GM21381 (cell line): ENCODE measurements around the gene ADCY4.
A peak's percentile ranks its signal among the peaks of the same experiment; 100 is the strongest.

Experiments
- ATAC-seq: cut with Tn5 transposase; IDR thresholded peaks from one replicate; pipeline ENCODE4 v1.9.1; 2021; ENCODE audit warnings: mild to moderate bottlenecking, moderate library complexity; ENCODE audit not compliant: unreplicated experiment

ADCY4 gene

DNA sequence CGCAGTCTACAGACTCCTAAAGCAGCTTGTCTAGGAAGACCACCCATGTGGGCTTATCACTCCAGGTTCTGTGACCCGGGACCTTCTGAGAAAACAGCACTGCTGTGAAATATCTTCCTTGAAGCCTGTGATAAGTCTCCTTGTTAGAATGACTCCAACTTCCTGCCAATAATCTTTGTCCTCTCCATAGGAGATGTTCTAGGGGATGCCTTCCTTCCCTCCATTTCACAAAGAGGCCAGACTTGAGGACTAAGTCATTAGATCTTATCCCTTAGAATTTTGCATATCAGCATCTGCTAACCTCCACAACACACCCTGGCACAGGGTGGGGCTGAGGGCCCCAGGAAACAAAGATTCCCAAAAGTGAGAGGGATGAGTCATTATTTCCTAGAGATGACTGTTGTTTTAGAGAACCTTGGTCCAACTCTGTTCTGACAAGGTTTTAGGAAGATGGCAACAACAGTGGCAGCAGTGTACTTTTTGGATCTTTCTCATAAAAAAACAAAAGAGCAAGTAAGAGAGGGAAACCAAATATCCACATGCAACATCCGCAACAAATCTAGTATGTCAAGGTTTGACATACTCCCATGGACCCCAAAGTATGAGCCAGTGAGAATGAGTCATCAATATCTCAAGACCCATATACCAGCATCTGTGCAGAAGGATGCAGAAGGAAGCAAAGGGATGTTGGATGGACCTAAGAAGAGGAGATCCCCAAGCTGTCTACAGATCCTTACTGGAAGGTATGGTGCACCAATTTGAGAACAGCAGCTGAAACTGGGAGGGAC is 17.5 kb downstream of the ADCY4 start:
- no peak for ATAC-seq

DNA sequence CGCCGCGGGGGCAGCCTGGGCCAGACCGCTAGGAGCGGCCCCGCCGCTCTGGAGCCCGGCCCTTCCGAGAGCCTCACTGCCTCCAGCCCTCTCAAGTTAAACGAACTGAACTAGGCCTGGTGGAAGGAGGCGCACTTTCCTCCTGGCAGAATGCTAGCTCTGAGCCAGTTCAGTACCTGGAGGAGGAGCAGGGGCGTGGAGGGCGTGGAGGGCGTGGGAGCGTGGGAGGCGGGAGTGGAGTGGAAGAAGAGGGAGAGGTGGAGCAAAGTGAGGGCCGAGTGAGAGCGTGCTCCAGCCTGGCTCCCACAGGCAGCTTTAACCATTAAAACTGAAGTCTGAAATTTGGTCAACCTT is 18.3 kb downstream of the ADCY4 start:
- ATAC-seq, result no peak

DNA sequence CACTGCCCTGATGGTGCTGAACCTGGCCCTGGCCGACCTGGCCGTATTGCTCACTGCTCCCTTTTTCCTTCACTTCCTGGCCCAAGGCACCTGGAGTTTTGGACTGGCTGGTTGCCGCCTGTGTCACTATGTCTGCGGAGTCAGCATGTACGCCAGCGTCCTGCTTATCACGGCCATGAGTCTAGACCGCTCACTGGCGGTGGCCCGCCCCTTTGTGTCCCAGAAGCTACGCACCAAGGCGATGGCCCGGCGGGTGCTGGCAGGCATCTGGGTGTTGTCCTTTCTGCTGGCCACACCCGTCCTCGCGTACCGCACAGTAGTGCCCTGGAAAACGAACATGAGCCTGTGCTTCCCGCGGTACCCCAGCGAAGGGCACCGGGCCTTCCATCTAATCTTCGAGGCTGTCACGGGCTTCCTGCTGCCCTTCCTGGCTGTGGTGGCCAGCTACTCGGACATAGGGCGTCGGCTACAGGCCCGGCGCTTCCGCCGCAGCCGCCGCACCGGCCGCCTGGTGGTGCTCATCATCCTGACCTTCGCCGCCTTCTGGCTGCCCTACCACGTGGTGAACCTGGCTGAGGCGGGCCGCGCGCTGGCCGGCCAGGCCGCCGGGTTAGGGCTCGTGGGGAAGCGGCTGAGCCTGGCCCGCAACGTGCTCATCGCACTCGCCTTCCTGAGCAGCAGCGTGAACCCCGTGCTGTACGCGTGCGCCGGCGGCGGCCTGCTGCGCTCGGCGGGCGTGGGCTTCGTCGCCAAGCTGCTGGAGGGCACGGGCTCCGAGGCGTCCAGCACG is 18.9 kb downstream of the ADCY4 start:
- ATAC-seq, result no peak

DNA sequence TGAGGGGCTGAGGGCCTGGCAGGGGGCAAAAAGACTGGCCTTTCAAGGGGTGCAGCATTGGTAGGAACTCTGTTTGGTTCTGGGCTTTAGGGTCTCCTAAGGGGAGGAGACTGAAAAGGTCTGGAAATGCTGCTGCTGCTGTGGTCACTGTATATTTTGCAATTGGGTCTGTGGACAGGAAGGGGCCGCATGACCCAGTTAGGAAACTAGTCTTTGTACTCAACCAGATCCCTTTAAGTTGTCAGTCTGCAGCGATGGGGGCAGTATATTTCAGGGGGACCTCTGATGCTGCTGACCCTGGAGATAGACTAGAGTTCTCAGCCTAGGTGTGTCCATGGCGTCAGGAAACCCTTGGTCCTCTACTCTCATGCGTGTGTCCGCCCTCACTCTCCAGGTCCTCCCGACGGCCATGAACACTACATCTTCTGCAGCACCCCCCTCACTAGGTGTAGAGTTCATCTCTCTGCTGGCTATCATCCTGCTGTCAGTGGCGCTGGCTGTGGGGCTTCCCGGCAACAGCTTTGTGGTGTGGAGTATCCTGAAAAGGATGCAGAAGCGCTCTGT is 19.5 kb downstream of the ADCY4 start:
- no peak for ATAC-seq

DNA sequence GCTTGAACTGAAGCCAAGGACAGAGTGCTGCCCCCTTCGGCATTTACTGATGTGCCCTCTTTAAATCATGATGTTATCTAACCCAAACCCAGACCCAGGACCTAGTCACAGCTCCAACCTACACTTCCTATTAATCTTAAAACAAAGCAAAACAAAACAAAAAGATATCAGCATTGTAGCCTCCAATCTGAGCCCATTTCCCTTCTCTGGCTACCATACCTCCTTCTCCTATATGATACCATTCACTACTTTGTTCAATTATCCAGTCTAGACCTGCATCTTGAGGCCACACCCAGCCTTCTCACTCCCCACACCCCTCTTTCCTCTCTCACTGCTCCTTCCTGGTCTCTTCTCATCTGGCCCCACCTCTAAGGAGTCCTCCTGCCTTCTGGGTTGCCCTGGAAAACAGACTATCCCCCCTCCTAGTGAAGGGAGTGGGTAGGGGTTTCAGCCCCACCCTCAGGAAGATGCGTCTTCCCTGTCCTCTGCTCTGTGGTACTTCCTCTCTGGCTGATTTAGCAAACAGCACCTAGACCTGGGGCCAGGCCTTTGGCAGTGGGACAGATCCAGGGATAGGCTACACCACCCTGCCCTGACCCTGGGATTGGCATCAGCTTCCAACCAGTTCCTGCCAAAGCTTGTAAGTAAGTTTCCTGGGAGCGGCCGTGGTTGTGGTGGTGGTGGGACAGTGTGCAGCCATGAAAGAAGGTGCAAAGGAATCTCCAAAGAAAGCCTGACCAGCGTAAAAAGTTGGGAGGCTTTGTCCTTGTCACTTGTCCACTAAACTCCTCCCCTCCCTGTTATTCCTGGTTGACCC is 20.3 kb downstream of the ADCY4 start:
- no peak for ATAC-seq

DNA sequence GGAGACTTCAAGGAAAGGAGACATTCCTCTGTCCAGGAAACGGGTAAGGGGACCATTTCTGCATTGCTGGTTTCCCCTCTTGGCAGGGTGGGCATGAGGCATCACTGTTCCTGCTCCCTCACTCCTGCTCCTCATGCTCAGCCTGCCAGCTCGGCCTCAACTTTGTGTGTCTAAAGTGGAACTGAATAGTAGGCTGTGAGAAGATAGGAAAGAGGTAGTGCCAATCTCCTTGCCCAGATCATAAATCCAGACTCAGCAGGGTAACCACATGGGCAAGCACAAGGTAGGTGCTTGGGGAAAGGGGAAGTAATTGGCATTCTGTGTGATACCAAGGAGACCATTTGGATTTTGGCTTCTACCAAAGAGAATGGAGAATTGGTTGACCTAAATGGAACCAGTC is 21.0 kb downstream of the ADCY4 start:
- no peak for ATAC-seq

DNA sequence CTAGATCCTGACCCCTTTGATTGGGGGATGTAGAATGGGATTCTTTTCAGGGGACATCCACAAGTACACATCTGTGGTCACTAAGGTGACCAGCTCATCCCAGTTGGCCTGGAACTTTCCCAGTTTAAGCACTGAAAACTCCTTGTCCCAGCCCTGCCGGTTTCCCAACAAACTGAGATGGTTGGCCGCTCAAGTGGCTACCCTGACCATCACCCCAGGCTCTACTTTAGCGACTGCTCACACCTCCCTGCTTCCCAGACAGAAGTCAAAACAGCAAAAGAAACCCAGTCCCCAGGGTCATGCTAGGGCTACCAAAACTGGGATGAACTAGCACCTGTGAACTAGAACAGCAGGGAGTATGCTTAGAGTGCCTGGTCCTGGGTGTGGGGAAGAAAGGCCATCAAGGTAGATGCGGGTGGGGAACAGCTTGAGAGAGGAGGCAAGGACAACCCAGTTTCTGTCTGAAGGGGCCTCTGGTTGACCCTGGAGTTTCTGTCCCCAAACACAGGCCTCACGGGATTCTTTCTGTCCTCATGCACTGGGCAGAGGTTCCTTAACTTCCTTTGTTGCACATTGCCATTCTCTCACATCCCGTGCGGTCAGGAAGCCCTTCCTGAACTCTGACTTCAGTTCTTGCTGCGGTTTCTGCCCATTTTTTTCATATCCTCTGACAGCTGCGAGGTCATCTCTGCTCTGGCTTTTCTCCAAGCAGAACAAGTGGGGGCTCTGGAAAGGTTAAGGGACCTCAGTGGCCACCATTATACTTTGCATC is 21.9 kb downstream of the ADCY4 start:
- ATAC-seq, result no peak

DNA sequence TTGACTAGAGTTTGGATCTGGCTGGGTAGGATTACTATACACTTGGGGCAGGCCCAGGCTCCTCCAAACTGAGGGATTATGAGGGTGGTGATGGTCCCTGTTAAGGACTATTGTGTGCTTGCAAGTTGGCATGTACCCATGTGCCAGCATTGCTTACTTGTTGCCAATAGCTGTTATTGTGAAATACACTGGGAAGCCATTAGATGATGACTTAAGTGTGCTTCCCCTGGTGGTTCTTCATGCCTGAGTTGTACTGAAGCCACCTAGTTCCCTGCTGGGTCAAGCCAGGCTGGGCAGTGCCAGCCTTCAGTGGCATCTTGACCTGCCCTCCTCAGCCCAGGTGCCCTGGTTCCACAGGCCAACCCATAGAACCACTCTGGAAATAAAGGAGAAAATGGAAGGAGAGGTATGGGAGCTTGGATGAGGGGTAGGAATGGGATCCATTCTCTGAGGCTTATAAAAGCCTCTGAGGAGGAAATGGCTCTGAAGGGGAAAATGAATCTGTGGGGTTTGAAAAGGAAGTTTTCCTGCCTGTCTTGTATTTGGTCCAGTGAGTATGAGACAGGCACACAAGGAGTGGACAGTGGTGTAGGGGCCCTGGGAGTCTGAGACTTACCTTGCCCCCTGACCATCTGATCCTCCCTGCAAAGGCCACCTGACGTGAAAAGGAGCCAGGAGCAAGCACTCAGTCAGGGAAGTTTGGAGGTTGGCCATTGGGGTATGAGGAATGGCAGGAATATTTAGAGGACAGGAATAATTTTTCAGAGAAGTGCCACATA is 22.8 kb downstream of the ADCY4 start:
- ATAC-seq, result no peak

DNA sequence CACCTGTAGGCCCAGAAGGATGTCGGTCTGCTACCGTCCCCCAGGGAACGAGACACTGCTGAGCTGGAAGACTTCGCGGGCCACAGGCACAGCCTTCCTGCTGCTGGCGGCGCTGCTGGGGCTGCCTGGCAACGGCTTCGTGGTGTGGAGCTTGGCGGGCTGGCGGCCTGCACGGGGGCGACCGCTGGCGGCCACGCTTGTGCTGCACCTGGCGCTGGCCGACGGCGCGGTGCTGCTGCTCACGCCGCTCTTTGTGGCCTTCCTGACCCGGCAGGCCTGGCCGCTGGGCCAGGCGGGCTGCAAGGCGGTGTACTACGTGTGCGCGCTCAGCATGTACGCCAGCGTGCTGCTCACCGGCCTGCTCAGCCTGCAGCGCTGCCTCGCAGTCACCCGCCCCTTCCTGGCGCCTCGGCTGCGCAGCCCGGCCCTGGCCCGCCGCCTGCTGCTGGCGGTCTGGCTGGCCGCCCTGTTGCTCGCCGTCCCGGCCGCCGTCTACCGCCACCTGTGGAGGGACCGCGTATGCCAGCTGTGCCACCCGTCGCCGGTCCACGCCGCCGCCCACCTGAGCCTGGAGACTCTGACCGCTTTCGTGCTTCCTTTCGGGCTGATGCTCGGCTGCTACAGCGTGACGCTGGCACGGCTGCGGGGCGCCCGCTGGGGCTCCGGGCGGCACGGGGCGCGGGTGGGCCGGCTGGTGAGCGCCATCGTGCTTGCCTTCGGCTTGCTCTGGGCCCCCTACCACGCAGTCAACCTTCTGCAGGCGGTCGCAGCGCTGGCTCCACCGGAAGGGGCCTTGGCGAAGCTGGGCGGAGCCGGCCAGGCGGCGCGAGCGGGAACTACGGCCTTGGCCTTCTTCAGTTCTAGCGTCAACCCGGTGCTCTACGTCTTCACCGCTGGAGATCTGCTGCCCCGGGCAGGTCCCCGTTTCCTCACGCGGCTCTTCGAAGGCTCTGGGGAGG is 23.9 kb downstream of the ADCY4 start, which contains the start of gene LTB4R:
Gene LTB4R, plus strand, starts transcription at position 857 of the 959 bp plus-strand sequence. CDS start 4,150 bp downstream, outside the sequence.
- ATAC-seq, result peak; percentile 66

DNA sequence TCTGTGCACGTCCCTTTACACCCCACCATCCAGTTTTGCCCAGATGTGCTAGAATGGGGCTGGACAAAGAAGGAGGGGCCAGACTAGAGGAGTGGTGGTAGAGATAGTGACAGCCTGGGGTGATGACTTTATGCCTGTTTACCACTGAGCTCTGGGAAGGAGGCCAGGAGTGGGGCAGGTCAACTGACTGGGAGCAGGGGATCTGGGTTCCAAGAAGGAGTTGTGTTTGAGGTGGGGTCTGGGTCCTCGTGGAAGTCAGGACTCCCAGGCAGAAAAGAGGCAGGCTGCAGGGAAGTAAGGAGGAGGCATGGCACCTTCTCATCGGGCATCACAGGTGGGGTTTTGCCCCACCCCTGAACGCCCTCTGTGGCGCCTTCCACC is 24.6 kb downstream of the ADCY4 start:
- ATAC-seq, result no peak

DNA sequence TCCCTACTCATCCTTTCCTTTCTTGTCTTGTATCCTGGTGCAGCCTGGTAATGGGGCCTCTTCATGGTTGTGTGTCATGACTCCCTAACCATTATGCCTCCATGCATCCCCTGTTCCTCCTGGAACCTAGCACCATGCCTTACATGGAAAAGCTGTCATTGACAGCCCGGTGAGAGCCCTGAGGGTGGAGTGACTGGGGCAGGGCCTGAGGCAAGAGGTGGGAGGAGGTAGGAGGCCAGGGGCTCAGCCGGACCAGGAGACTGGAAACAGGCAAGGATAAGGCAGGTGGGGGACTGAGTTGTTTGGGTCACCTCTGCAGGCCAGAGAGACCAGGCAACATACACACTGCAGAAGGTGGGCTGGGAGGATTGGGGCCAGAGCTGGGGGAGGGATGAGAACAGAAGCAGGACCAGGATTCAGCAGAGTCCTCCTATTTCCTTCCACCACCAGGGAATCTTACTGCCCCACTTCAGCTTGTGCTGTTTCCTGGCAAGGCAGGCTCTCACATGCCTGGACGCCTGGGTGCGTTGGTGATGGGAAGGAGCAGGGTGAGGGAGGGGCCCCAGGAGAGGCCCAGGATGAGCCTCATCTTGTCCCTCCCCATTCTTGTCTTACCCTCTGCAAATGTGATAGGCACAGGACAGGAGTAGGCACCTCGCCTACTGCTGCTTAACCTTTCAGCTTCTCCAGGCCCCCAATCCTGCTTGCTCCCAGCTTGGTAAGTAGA is 25.2 kb downstream of the ADCY4 start, which contains the start of gene LTB4R2:
Gene LTB4R2, plus strand, starts transcription at position 603 of the 727 bp plus-strand sequence. CDS start 525 bp downstream, outside the sequence.
- no peak for ATAC-seq

DNA sequence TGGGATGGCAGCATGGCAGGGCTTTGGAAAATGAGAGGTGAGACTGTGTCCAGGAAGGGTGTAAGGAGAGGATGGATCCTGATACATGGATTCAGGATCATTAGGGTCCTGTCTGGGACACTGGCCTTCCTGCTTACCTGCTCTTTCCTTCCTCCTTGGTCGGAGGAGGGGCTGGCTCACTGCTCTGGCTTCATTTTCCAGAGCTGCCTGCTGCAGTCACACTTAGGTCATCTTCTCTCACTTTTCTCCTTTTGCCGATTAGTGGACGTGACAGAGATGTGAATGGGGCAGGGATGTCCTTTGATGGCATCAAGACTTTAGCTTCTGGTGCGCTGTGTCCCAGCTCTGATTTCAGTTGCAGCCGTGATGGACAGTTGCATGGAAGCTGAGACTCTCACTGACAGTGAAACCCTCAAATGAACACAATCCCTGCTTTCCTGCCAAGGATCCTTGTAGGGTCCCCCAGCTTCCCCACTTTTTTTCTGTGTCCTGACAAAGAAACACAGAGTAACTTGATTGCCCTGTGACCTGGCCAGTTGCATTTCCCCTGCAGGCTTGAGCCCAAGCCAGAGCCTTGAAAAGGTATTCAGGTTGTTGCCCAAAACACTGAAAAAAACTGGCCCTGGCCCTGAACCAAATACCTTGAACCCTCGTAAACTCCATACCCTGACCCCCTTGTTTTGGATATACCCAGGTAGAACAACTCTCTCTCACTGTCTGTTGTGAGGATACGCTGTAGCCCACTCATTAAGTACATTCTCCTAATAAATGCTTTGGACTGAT is 26.3 kb downstream of the ADCY4 start:
- no peak for ATAC-seq

DNA sequence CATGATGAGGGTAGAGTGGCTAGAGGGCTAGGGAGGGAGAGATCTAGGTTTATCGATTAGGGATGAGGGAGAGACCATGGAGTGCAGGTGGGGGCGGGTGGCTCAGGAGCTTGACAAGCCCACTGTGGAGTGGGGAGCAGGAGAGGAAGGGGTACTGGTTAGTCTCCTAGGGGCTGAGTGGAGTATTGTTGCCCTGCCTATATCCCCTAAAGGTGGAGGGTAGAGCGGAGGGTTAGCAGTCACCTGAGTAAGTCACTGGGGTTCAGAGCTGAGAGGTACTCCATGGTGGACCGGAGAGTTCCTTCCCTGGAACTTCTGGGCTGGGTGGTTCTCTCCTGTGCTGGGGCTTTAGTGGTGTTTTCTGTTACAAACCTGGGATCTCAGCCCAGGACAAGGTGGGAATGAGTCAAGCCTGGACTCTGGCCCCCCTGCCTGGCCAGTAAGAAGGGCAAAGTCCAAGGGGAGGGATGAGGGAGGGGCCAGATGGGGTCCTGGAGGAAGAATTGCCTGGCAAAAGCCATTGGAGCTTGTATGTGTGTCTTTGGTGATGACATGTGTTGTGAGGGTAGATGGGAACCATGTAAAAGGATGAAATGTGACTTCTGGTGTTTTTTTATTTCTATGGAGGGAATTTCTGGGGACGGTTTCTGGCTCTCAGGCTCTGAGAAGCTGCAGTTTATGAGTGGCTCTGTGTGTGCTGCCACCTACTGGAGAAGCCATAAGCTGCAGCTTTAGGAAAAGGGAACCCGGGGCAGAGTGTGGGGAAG is 27.1 kb downstream of the ADCY4 start, which contains the start of gene CIDEB:
Gene CIDEB, minus strand, starts transcription at position 403 of the 767 bp plus-strand sequence. Its CDS starts 119 bp downstream, at position 284.
- ATAC-seq, result no peak

DNA sequence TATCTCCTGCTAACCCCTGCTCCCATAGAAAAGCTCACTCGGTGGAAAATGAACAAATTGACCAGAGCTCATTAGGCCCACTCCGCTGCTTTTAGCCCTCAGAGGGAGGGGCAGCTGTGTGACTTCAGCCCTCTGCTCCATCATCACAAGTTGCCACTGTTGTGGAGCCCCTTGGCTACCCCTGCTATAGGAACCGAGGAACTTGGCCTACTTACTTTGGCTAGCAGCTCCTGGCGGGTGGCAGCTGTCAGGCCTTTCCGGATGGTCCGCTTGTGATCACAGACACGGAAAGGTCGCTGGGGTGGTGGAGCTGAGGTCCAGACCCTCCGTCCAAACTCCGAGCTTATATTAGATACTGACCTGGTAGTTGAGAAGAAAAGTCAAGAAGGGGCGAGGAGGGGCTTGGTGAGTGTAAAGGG is 27.7 kb downstream of the ADCY4 start:
- no peak for ATAC-seq

DNA sequence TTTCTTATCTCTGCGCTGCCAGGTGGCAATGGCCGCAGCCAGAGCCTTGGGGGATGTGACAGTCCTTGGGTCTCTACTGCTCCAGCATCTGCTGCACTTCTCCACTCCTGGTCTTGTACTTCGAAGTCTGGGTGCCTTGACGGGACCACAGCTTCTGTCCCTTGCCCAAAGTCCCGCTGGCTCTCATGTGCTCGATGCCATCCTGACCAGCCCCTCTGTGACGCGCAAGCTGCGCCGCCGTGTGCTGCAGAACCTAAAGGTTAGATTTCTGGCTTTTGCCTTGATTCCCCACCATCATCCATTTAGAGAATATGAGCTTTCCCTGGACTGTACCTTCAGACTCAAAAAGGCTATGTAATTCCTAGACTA is 30.9 kb downstream of the ADCY4 start:
- ATAC-seq, result no peak
